ENCODE results near the gene HOXB3.
"Not testable (repeated sequence)": the region's sequence is repeated elsewhere in the genome, so short reads cannot be mapped to it uniquely, and the experiment has no call there.

Gene HOXB3

GRCh38 chr17:48515925-48516900 lies 73.8 kb downstream of the HOXB3 start:
- DNase-seq, result no peak

GRCh38 chr17:48514477-48514876 lies 75.6 kb downstream of the HOXB3 start:
- no peak for DNase-seq

GRCh38 chr17:48513666-48514455 lies 76.2 kb downstream of the HOXB3 start:
- no peak for DNase-seq

- DNase-seq, result peak; percentile 41
Observed at GRCh38 chr17:48513097-48513496, 76.9 kb downstream of the HOXB3 start.

- DNase-seq, result no peak
Observed at GRCh38 chr17:48510761-48511604, 79.1 kb downstream of the HOXB3 start.

GRCh38 chr17:48510381-48510760 lies 79.7 kb downstream of the HOXB3 start:
- no peak for DNase-seq

GRCh38 chr17:48509708-48510107 lies 80.3 kb downstream of the HOXB3 start:
- DNase-seq, result not testable (repeated sequence)

- DNase-seq, result no peak
Observed at GRCh38 chr17:48506246-48506645, 83.8 kb downstream of the HOXB3 start.

GRCh38 chr17:48505788-48506187 lies 84.3 kb downstream of the HOXB3 start:
- peak; percentile 80 for DNase-seq

- DNase-seq, result no peak
Observed at GRCh38 chr17:48504953-48505352, 85.1 kb downstream of the HOXB3 start.

- DNase-seq, result no peak
Observed at GRCh38 chr17:48503747-48504146, 86.3 kb downstream of the HOXB3 start.

- no peak for DNase-seq
Observed at GRCh38 chr17:48502901-48503300, 87.1 kb downstream of the HOXB3 start.

- no peak for DNase-seq
Observed at GRCh38 chr17:48502312-48502711, 87.7 kb downstream of the HOXB3 start.

- peak; percentile 76 for DNase-seq
Observed at GRCh38 chr17:48500435-48501426, 89.3 kb downstream of the HOXB3 start.

- DNase-seq, result no peak
Observed at GRCh38 chr17:48499735-48500434, 90.2 kb downstream of the HOXB3 start.

GRCh38 chr17:48499248-48499647 lies 90.8 kb downstream of the HOXB3 start:
- DNase-seq, result no peak
